GM18520 (cell line): ENCODE results near the gene IQGAP1.

Experiments used
- ATAC-seq: cut with Tn5 transposase; IDR thresholded peaks from one replicate; pipeline ENCODE4 v1.9.1; 2021; ENCODE audit not compliant: unreplicated experiment

Gene IQGAP1

DNA sequence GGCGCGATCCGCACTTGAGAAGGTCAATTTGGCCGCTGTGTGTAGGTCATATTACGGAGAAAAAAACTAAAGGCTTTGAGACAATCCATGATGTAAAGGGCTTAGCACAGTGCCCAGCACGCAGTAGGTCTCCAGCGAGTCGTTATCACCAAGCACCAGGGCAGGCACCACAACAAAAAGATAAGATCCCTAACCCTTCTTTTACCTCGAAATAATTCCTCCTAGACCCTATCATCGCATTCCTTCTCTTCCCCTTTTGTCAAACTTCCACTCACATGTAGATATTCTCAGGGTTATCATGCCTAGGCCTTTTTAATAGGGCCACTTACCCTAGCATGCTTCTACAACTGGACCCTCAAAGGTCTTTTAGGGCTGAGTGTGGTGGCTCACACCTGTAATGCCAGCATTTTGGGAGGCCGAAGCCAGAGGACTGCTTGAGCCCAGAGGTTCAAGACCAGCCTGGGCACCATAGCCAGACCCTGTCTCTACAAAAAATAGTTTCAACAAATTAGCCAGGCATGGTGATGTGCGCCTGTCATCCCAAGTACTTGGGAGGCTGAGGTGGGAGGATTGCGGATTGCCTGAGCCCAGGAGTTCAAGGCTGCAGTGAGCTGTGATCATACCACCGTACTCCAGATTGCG is 22.5 kb upstream of the IQGAP1 start:
- no peak for ATAC-seq

- no peak for ATAC-seq
Measured at GRCh38 chr15:90367576-90367975, 20.5 kb upstream of the IQGAP1 start.

- ATAC-seq: no peak
Measured at GRCh38 chr15:90375071-90375470, 13.0 kb upstream of the IQGAP1 start.

DNA sequence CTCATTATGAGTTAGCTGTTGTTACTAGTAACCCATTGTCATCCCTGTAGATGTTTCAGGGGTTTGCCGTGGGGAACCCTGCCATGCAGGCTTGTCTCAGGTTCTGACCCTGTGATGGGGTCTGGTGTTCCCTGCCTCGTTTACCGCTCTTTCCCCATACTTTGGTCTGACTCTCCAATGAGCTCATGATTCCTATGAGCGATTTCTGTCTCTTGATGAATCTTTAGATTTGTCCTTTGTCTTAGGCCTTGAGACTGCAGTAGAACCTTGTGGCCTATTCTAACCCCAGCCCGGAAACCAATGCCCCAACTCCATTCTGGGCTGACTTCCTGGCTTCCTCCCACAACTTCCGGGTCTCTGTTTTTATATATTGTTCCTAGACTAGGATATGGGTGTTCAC is 11.3 kb upstream of the IQGAP1 start:
- no peak for ATAC-seq

DNA sequence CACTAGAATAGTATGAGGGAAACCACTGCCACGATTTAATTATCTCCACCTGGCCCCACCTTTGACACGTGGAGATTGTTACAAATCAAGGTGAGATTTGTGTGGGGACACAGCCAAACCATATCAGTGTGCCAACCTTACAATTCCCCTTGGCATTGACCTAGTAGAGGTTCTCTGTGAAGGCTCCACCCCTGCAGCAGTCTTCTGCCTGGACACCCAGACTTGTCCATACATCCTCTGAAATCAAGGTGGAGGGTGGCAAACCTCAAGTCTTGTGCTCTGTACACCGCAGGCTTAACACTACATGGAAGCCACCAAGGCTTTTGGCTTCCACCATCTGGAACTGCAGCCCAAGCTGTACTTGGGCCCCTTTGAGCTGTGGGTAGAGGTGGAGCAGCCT is 8.8 kb upstream of the IQGAP1 start:
- ATAC-seq: no peak

GRCh38 chr15:90381515-90381914 is 6.5 kb upstream of the IQGAP1 start:
- no peak for ATAC-seq

DNA sequence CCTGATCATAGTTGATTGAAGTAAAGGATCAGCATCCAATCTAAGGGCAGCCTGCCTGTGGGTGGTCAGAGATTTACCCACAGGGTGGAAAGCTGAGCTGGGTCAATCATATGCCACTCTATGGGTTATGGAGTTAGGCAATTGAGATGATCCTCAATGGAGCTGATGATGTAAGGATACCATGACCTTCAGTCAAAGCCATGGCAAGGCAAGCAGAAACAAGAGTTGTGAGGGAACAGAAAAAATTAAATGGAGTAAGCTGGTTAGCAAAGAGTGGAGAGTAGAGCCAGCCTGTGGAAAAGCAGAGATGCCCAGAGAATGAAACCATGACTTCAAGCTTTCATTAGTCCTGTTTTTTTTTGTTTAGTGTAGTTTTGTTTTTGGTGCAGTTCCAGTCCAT is 5.7 kb upstream of the IQGAP1 start:
- ATAC-seq: no peak

- no peak for ATAC-seq
Measured at GRCh38 chr15:90386221-90386620, 1.8 kb upstream of the IQGAP1 start.

DNA sequence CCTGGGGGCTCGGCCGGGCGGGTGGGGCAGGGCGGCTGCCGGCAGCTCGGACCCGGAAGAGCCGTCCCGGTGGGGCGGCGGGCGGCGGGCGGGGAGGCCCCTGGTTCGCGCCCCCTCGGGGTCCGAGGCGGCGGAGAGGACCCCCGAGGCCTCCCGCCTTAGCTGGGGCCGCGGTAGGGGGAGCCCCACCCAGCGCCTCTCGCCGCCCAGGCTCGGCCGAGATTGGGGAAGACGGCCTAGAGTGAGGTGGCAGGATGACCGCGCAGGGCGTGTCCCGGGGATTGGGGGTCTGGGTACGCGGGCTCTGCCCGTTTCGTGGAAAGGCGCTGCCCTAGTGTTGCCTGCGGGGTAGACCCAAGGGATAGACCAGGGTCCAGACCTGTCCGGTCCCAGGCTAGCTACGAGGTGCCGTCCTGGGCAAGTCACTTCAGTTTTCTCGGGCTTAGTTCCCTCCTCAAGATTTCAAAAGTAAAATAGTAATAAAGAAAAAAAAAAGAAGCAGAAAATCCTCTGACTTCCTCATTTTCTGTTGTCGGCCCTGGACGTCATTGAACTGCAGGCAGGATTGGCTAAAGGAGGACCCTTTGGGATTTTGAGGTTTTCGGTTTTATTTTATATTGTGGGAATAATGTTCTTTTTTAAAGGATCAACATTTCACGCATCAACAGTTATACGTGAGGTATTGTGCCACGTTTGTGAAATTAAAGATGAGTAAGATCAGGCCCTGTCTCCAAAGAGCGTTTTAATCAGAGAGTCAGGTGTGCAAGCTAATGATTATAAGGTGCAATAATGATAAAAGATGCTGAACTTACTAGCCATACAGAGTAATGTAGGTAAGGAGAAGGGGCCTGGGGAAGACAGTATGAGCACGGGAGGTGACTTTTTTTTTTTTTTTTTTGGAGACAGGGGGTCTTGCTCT is 679 bp downstream of the IQGAP1 start:
- ATAC-seq: peak; percentile 20

DNA sequence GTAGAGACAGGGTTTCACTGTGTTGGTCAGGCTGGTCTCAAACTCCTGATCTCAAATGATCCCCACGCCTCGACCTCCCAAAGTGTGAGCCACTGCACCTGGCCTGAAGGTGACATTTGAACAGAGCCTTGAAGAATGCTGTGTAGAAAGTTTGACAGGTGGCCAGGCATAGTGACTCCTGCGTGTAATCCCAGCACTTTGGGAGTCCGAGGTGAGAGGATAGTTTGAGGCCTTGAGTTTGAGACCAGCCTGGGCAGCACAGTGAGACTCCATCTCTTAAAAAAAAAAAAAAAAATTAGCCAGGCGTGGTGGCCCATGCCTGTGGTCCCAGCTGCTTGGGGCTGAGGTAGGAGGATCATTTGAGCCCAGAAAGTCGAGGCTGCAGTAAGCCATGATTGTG is 1.5 kb downstream of the IQGAP1 start:
- no peak for ATAC-seq

DNA sequence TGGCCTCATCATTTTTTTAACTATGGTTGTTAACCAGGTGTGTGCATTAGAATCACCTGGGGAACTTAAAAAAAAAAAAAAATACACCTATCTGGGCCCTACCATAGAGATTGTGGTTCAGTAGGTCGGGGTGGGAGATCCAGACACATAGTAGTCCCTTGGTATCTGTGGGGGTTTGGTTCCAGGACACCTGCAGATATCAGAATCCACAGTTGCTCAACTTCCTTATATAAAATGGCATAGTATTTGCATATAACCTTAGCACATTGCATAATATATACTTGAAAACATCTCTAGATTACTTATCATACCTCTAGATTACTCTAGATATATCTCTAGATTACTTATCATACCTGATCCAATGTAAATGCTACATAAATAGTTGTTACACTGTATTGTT is 5.0 kb downstream of the IQGAP1 start:
- no peak for ATAC-seq

GRCh38 chr15:90394074-90394473 is 6.0 kb downstream of the IQGAP1 start:
- no peak for ATAC-seq

DNA sequence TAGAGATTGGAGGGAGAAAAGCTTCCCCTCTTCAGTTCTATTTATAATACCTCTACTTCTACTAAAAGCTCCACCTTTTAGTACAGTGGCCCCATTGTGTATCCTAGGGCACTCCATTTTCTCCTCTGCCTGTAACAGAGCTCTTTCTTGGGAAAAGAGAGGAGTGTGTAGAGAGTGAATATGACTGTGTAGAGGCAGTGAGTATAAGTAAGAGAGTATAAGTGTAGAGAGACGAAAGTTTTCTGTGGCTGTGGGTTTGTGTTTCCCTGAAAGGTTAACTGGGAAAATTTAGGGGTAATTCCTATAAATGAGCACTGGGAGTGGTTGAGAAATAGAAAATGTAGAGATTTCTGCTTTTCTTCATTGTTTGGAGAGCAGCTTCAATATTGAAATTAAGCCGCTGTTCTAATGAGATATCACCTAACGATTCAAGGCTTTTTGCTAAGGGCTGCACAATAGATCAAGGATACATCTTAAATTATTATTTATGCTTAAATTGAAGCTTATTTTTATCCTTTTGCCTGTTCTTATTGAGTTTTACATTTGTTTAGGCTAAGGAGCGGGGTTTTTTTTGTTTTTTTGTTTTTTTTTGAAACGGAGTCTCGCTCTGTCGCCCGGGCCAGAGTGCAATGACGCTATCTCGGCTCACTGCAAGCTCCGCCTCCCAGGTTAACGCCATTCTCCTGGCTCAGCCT is 6.9 kb downstream of the IQGAP1 start:
- no peak for ATAC-seq

GRCh38 chr15:90396321-90396720 is 8.3 kb downstream of the IQGAP1 start:
- ATAC-seq: no peak

DNA sequence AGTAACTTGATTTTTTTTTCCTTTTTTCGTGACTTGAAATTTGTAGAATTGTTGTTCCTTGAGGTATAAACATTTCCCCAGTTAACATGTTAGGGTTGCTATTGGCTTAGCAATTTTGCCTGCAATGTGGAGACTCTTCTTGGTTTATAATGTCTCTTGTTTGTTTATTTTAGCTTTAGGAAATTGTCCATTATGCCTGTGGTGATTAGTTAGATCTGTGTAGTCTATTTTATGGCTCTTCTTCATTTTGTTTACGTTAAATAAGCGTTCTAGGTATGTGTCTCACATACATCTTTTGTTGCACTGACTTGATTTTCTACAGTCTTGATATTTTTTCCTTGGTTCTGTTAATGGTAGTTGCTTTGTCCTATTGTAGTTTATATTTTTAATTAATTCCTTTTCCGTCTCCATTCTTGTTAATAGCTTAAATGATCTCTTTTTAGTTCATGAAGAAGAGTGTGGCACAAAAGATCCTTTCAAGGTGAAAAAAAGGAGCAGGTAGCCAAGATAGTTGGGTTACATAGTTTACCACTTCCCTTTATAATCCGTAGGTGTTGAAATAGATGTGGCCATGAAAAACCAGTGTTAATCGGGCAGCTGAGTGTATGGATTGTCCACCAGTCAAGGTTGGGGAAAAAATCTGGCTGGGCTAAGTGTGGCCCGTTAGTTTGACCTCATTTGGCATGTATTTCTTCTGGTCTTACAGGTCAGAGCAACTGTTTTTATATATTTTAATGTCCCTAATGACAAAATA is 12.1 kb downstream of the IQGAP1 start:
- no peak for ATAC-seq

DNA sequence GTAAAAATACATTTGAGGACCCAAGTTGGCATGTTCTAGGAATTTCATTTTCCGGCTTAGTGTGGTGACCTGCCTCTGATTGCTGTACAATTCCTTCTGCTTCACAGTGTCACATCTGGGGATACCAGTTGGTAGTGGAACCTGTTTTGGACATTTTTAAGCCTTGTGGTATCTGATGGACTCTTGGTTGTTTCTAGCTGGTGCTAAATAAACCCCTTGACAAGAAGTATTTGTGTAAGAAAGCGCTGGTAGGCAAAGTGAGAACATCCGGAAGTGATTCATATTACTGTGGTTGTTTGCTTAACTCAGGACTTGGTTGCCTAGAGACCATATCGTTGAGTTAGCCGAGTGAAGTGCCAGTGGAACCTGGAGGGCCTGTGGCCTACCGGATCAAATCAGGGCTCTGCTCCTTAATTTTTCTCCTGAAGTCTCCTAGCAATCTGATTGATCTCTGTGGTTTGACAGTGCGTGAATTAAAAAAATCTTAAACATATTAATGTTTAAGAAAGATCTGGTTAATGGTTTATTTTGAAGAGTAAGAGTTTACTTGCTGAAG is 12.8 kb downstream of the IQGAP1 start:
- ATAC-seq: peak; percentile 90

GRCh38 chr15:90401495-90401894 is 13.5 kb downstream of the IQGAP1 start:
- ATAC-seq: no peak

GRCh38 chr15:90402223-90402622 is 14.2 kb downstream of the IQGAP1 start:
- ATAC-seq: no peak

- ATAC-seq: no peak
Measured at GRCh38 chr15:90402767-90403166, 14.7 kb downstream of the IQGAP1 start.

DNA sequence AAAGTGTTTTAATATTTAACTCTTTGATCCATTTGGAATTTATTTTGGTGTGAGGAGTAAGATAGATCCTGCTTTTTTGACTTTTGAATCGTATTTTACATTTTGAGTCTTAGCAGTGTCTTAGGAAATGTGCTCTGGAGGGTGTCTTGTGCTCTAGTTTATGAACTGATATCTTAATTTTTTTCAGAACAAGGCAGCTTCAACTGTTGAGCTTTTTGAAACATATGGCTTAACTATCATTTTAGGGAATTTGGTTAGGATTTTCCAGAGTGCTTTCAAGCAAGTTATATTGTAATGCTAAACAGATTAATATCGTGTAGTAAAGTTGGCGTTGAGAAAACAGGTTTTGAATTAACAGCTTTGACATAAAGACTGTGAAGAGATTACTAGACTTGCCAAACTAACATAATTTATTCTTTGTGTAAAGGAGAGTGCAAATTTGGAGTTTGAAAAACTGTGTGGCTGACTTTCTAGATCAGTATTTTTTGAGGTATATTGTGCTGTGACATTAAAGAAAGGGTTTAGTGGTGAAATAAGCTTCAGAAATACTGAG is 17.1 kb downstream of the IQGAP1 start:
- ATAC-seq: no peak

- ATAC-seq: no peak
Measured at GRCh38 chr15:90407336-90407735, 19.3 kb downstream of the IQGAP1 start.
